DMS 273 (cell line): Measurements from ENCODE around the gene BTRC.
"Not testable (repeated sequence)": the region's sequence is repeated elsewhere in the genome, so short reads cannot be mapped to it uniquely, and the experiment has no call there.

Source experiments
- DNase-seq: peaks from one replicate; lab custom pipeline; 2025; ENCODE audit not compliant: unreplicated experiment; lab: John Stamatoyannopoulos, UW

Gene BTRC

GRCh38 chr10:101353692-101354327 is at the start of gene BTRC:
Gene BTRC (plus strand): TSS chr10:101354165. CDS start chr10:101354181, 16 bp downstream.
- DNase-seq = peak; percentile 99

GRCh38 chr10:101304316-101304715 is 49.6 kb upstream of the BTRC start:
- DNase-seq = no peak

- DNase-seq = no peak
These were observed 48.4 kb upstream of the BTRC start for GRCh38 chr10:101305320-101306241.

- no peak for DNase-seq
These were observed 45.9 kb upstream of the BTRC start for GRCh38 chr10:101308051-101308450.

GRCh38 chr10:101310529-101311184 is 43.3 kb upstream of the BTRC start:
- no peak for DNase-seq

- DNase-seq = no peak
These were observed 42.5 kb upstream of the BTRC start for GRCh38 chr10:101311185-101312066.

- DNase-seq = no peak
These were observed 34.6 kb upstream of the BTRC start for GRCh38 chr10:101319241-101319915.

- DNase-seq = no peak
These were observed 32.9 kb upstream of the BTRC start for GRCh38 chr10:101321073-101321472.

- no peak for DNase-seq
These were observed 31.5 kb upstream of the BTRC start for GRCh38 chr10:101322266-101323108.

- DNase-seq = peak; percentile 22
These were observed 30.5 kb upstream of the BTRC start for GRCh38 chr10:101323495-101323894.

- DNase-seq = not testable (repeated sequence)
These were observed 26.5 kb upstream of the BTRC start for GRCh38 chr10:101327454-101327853.

- no peak for DNase-seq
These were observed 24.5 kb upstream of the BTRC start for GRCh38 chr10:101329341-101330032.

- DNase-seq = no peak
These were observed 23.7 kb upstream of the BTRC start for GRCh38 chr10:101330231-101330630.

GRCh38 chr10:101330631-101331225 is 23.2 kb upstream of the BTRC start:
- peak; percentile 31 for DNase-seq

GRCh38 chr10:101331956-101332355 is 22.0 kb upstream of the BTRC start:
- DNase-seq = no peak

- not testable (repeated sequence) for DNase-seq
These were observed 19.7 kb upstream of the BTRC start for GRCh38 chr10:101334259-101334658.

GRCh38 chr10:101336382-101336781 is 17.6 kb upstream of the BTRC start:
- DNase-seq = no peak

- no peak for DNase-seq
These were observed 16.1 kb upstream of the BTRC start for GRCh38 chr10:101337836-101338235.
